ENCODE data around the gene SETX.
A peak's percentile ranks its signal among the peaks of the same experiment; 100 is the strongest.
"Not testable (repeated sequence)": the region's sequence is repeated elsewhere in the genome, so short reads cannot be mapped to it uniquely, and the experiment has no call there.

Gene SETX, protein sequence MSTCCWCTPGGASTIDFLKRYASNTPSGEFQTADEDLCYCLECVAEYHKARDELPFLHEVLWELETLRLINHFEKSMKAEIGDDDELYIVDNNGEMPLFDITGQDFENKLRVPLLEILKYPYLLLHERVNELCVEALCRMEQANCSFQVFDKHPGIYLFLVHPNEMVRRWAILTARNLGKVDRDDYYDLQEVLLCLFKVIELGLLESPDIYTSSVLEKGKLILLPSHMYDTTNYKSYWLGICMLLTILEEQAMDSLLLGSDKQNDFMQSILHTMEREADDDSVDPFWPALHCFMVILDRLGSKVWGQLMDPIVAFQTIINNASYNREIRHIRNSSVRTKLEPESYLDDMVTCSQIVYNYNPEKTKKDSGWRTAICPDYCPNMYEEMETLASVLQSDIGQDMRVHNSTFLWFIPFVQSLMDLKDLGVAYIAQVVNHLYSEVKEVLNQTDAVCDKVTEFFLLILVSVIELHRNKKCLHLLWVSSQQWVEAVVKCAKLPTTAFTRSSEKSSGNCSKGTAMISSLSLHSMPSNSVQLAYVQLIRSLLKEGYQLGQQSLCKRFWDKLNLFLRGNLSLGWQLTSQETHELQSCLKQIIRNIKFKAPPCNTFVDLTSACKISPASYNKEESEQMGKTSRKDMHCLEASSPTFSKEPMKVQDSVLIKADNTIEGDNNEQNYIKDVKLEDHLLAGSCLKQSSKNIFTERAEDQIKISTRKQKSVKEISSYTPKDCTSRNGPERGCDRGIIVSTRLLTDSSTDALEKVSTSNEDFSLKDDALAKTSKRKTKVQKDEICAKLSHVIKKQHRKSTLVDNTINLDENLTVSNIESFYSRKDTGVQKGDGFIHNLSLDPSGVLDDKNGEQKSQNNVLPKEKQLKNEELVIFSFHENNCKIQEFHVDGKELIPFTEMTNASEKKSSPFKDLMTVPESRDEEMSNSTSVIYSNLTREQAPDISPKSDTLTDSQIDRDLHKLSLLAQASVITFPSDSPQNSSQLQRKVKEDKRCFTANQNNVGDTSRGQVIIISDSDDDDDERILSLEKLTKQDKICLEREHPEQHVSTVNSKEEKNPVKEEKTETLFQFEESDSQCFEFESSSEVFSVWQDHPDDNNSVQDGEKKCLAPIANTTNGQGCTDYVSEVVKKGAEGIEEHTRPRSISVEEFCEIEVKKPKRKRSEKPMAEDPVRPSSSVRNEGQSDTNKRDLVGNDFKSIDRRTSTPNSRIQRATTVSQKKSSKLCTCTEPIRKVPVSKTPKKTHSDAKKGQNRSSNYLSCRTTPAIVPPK (N-terminal part only)

DNA sequence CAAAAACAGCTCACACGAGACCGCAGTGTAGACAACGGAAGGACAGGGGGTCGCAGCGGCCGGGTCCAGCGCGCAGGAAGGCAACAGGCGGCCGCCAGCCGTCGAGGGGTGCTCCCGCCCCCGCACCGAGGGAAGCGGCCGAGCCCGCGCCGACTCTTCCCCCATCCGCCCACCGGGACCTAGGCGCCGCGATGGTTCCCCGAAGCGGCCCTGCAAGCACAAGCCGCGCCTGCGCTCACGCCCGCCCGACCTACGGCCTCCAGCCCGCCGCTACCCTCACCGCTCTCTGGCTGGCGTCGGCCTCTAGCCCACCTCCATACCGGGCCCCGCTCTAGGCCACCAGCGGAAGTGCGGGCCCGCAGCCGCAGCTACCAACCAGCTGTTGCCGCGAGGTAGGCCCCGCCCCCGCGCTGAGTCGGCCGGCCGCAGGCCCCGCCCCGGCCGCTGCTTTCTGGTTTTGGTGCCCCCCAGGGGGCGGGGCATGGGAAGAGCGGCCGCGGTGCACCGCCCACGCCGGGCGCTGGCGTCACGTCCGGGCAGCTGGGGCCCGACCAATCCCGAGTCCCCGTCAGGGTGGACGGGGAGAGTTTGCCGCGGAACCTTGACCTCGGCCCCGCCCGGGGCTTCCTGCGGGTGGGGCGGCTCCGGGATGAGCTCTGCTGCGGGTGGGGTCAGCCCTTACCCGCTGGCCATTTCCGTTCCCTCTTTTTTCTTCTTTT lies at the start of gene SETX:
Gene SETX, minus strand, starts transcription at position 350 of the 719 bp plus-strand sequence. CDS start 5,558 bp downstream, outside the sequence.
- DNase-seq (ENCODE audit: low read depth in 1 of 2, low spot score in 1 of 2), result peak; percentile 97 to 98

DNA sequence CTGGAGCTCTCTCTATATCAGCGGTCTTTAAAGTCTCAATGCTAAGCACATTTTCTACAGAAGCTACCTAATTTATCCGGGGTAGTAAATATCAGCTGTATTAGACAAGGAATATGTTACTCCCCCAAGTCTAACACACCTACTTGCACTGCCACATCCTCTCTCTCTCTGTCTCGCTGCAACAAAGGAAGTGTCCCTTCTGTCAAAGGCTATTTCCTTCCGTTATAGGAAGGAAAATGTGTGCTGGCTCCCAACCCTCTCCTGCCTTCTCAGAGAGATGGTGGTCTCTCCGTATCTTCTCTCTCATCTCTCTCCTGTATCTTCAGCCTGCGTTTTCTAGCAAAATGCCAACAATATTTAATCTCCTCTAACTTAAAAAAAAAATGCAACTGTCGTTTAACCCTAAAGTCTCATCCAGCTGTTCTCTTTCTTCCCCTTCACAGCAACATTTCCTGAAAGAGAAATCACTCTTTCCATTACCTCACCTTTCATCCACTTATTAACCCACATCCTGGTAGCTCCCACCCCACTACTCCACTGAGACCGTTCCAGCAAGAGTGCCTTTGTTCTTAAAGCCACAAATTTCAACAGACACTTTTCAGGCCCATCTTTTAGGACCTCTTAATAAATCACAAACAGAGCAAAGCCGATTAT lies 49.6 kb upstream of the SETX start:
- no peak for DNase-seq (ENCODE audit: low read depth in 1 of 2, low spot score in 1 of 2)

DNA sequence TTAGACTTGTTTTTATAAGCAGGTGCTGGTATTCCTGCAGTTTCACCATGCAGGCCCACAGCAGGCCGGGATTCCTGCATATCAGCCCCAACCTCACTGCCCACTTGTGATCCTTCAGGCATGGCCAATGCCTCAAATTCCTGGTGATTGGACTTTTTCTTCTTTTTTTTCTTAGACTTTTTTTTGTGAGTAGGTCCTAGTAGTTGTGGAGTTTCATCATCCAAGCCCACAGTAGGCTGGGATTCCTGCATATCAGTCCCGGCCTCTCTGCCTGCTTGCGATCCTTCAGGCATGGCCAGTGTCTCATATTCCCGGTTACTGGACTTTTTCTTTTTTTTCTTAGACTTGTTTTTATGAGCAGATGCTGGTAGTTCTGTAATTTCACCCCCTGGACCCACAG lies 47.0 kb upstream of the SETX start:
- no peak for DNase-seq (ENCODE audit: low read depth in 1 of 2, low spot score in 1 of 2)

DNA sequence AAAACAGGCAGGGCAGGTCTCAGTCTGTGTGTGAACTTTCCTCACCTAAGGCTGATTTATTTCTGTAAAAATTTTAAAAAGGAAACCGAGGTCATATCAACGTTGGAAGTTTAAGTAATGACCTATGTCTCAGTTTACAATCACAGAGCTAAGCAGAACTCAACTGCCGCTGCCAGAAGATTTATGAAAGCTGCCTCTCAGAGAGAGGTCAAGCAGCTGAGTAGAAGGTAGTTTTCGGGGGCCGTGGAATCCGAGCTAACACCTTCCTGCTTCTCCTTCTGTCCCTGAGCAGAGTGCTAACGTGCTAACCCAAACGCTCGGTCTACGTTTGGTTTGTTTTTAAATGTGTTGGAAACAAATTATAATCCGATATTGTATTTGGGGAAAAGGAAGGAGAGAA lies 40.8 kb upstream of the SETX start:
- DNase-seq (ENCODE audit: low read depth in 1 of 2, low spot score in 1 of 2), result no peak

DNA sequence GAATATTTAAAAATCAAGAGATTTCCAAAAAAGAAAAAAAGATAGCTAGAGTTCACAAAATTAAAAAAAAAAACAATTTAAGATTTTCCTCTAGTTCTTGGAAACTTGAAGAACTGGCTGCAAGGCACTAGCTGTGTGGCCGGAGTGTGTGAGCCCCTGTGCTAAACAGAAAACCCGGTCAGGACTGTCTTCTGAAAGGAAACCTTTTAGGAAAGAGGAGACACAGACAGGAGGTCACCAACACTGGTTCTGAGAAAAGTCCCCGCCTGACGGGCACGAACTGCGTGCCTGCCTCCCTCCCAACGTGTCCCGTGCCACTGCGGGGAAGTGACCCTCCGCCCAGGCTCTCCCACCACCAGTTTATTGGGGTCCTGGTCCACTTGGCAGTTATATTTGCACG lies 36.7 kb upstream of the SETX start:
- DNase-seq (ENCODE audit: low read depth in 1 of 2, low spot score in 1 of 2), result no peak

DNA sequence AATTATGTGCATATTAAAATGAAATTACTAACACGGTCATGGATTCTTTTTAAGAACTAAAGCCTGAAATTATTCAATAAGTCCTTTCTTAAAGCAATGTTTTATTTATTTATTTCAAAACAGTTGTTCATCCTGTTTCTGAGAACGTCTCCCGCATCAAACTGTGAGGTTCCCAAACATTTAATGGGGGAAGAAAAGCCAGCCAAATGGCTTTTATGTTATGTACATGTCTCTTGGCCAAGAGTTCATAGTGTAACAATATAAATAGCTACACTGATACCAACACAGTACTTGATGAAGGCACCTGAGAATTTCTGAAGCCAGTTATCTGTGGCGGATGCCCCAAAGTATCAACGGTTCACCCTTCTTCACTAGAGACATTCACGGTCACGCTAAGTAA lies 36.2 kb upstream of the SETX start:
- DNase-seq (ENCODE audit: low read depth in 1 of 2, low spot score in 1 of 2), result no peak

DNA sequence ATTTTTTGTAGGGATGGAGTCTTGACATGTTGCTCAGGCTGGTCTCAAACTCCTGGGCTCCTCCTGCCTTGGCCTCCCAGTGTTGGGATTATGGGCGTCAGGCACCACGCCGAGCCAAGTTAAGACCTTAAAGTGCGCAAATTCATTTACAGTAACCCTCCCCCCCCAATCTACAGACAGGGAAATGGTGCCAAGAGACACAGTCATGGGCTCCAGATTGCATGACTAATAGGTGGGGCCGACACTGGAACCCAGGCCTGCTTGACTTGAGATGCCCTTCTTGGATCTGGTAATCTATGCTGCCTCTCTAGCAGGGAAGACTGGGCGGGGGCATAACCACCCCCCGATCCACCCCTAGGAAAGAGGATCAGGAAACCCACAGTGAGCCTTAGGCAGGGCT lies 32.3 kb upstream of the SETX start:
- DNase-seq (ENCODE audit: low read depth in 1 of 2, low spot score in 1 of 2), result no peak

DNA sequence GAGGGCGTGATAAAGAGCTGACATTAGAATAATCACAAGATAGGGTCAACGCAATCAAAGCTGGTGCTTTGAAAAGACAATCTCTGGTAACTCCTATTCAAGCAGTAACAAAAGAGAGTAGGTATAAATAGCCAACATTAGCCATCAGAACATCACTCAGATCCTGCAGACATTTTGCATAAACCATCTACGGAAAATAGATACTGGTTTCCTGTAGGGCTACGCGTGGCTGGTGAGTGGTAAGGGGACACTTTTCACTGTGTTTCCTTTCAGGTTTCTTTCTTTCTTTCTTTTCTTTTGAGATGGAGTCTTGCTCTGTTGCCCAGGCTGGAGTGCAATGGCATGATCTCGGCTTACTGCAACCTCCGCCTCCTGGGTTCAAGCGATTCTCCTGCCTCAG lies 29.6 kb upstream of the SETX start:
- DNase-seq (ENCODE audit: low read depth in 1 of 2, low spot score in 1 of 2), result no peak

DNA sequence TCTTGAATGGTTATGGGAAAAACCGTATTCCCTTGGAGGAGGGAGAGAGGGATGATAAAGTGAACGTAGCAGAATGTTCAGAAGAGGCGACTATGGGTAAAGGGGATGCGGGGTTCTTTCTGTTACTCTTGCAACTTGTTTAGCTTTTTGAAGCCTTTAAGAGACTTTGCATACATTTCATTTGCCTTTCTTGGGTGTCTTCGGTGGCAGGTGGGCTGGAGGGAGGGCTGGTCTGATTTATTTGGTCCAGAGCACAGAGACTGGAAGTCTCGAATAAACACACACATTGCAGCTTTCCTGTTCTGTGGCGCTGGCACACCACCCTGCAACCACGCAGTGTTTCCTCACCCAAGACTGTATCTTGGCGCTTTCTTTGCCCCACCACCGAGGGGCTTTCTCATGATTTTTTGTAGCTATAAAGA lies 28.7 kb upstream of the SETX start:
- DNase-seq (ENCODE audit: low read depth in 1 of 2, low spot score in 1 of 2), result no peak

DNA sequence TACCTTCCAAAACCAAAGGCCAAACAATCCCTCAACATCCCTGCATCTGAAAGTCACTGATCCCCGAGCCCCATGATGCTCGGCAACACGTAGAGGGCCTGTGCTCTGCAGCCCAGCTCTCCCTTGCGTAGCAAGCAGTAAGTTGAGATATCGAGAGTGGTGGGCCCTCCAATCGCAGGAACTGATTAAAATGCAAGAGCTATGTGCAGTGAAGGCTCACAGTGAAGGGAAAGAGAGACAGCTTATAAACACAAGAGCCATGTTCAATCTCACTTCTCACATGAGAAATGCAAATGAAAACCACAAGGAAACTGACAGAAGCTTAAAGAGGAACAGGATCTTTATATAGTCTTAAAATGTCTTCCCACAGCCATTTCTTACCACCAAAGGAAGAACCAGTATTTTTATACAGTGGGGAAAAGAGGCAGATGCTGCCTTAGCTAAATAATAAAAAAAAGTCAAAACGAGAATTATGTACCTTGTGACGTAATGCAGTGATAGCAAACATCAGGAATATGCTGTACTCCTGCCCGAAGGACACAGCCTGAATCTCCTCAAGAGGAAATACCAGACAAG lies 27.3 kb upstream of the SETX start:
- no peak for DNase-seq (ENCODE audit: low read depth in 1 of 2, low spot score in 1 of 2)

DNA sequence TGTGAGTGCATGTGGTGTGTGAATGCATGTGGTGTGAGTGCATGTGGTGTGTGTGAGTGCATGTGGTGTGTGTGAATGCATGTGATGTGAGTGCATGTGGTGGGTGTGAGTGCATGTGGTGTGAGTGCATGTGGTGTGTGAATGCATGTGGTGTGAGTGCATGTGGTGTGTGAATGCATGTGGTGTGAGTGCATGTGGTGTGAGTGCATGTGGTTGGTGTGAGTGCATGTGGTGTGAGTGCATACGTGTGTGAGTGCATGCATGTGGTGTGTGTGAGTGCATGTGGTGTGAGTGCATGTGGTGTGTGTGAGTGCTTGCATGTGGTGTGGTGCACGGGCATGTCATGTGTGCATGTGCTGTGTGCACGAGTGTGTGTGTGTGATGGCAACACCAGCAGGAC lies 23.6 kb upstream of the SETX start:
- DNase-seq (ENCODE audit: low read depth in 1 of 2, low spot score in 1 of 2), result not testable (repeated sequence)

DNA sequence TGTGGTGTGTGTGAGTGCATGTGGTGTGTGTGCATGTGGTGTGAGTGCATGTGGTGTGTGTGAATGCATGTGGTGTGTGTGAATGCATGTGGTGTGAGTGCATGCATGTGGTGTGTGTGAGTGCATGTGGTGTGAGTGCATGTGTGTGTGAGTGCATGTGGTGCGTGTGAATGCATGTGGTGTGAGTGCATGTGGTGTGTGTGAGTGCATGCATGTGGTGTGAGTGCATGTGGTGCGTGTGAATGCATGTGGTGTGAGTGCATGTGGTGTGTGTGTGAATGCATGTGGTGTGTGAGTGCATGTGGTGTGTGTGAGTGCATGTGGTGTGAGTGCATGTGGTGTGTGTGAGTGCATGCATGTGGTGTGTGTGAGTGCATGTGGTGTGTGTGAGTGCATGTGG lies 23.0 kb upstream of the SETX start:
- not testable (repeated sequence) for DNase-seq (ENCODE audit: low read depth in 1 of 2, low spot score in 1 of 2)

DNA sequence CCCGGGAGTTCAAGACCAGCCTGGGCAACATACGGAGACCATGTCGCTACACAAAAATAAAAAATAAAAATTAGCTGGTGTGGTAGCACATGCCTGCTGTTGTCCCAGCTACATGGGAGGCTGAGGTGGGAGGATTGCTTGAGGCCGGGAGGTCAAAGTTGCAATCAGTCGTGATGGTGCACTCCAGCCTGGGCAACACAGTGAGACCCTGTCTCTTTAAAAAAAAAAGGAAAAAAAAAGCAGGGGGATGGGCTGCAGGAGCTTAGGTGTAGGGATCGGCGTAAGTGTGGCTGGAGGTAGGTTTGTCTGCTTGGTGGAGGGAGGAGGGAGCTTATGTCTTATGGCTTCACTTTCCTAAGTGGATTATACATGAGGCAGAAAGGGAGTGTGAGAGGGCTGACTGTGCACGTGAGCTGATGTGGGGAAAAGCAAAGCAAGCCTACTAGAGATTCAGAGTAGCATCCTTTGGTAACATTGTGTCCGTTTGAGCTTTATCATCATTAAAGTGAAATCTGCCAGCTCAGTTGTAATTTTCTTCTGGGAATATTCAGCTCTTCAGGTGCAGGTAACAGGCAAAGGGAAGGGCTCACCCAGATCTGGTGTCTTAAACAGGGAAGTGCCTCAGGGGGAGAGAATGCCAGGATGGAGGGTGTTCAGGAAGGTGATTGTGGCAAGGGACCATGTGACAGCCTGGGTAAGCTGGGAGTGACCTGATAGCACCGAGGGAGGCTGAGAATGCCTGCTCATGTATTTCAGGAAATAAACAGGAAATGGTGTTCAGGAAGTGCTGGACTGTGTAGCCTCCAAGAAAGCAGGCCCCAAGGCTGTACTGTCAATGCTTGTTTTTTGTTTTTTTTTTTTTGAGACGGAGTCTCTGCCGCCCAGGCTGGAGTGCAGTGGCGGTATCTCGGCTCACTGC lies 17.6 kb upstream of the SETX start:
- no peak for DNase-seq (ENCODE audit: low read depth in 1 of 2, low spot score in 1 of 2)

DNA sequence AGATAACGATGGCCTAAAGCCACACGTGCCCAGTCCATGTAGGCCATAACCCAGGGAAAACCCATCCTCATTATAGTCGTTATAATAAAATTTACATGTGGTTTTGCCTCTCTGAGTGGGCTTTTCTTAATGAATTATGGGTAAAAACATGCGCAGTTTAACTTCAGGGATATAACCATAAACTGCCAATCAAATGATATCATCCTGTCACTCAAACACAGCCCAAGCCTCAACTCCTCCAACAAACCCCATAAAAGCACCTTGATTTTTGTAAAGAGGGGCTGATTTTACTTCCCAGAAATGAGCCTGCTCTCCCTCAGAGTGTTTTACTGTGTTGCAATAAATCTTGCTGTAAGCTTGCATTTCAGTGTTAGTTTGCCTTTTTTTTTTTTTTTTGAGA lies 15.8 kb upstream of the SETX start:
- no peak for DNase-seq (ENCODE audit: low read depth in 1 of 2, low spot score in 1 of 2)

DNA sequence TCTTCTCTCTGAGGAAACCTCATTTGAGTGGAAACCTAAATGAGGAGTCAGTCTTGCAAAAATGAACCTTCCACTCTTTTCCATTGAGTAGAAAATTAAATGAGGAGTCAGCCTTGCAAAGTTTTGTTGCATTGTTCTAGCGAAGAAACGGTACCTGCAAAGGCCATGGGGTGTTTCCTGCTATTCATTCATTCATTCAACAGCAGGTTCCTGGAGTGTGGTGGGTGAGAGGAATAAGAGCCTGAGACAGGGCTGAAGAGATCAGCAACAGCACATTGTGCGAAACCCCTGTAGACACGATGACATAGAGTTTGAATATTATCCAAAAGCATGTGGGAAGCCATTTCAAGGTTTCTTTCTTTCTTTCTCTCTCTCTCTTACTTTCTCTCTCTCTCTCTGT lies 14.6 kb upstream of the SETX start:
- DNase-seq (ENCODE audit: low read depth in 1 of 2, low spot score in 1 of 2), result no peak

DNA sequence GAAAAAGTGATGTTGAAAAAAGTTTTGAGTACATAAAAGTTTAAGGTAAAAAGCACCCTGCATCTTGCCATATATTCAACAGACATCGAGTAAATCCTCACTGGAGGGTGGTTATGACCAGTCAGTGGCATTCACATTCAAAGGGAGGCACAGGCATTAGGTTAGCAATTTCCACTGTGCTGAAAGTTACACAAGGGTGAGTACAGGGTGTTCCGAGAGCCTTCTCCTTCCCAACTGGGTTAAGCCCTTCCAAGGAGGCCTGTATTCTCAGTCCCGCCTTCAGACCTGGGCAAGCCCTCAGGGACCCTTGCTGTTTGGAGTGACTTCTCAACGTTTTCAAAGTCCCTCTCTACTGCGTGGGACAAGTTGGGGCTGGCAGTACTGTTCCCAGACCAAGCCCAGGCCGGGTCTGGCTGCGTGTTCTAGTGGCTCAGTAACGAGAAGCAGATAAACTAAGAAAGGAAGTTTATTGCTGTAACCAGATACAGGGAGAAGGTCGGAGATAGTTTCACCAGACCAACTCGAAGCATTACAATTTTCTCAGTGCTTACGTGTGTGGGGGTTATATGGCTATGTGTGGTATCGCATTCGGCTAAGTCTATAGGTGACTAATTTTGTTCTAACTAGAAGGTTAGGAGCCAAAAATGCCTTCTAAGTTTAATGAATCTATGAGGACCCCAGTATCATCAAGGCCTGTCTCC lies 13.0 kb upstream of the SETX start:
- no peak for DNase-seq (ENCODE audit: low read depth in 1 of 2, low spot score in 1 of 2)

DNA sequence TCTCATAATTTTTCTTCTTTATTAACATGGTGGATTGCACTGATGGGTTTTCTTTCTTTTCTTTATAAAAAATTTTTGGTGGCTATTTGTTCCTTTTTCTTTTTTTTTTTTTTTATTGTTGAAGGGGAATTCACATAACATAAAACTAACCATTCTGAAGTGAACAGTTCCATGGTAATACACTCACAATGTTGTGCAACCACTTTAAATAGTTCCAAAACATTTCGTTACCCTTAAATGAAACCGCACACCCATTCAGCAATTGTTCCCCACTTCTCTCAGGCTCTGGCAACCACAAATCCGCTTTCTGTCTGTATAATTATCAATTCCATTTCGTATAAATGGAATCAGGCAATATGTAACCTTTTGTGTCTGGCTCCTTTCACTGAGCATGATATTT lies 11.7 kb upstream of the SETX start:
- DNase-seq (ENCODE audit: low read depth in 1 of 2, low spot score in 1 of 2), result no peak

DNA sequence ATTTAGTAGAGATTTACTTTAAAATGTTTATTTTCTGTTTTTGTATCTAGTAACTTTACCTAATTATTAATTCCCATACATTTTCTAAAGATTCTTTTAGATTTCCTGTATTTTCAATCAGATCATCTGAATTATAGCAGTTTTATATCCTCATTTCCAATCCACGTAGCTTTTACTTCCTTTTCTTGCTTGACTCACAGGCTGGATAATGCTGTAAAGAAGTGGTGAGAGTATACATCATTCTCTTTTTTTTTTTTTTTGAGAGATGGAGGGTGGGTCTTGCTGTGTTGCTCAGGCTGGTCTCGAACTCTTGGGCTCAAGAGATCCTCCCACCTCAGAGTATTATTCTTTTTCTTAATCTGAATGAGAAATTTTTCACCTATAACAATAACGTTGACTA lies 11.2 kb upstream of the SETX start:
- no peak for DNase-seq (ENCODE audit: low read depth in 1 of 2, low spot score in 1 of 2)
